Heart right ventricle (tissue), 16 donors: Measurements from ENCODE around the gene VWA5B1. TPM values are rescaled to one million over a fixed set of nuclear protein-coding genes. Genes with fewer than 3 reads are reported as not detected.

Experiments used
- ATAC-seq, 8 donors: fragments of 200-7000 bp; cut with Tn5 transposase; one replicate each; pipeline ENCODE4 v1.9.1; 2020; ENCODE audit warnings: mild to moderate bottlenecking in 8 of 8, moderate library complexity in 8 of 8, moderate number of reproducible peaks in 1 of 8
- DNase-seq, 2 donors: peaks; one replicate each; pipeline ENCODE4 v3.0.0-alpha.2; 2020
- H3K27ac ChIP-seq, 10 donors: fragments of 200-600 bp; sonication (generic) in 2 of 10; one replicate each; pipeline versions ENCODE4 v1.5.0 to v1.8.0; 2020 to 2022; ENCODE audit warnings: mild to moderate bottlenecking in 3 of 10
- H3K27me3 ChIP-seq, 7 donors: fragments of 200-600 bp; one replicate each; pipeline ENCODE4 v1.8.0; 2021 to 2022; ENCODE audit warnings: mild to moderate bottlenecking in 2 of 7
- H3K36me3 ChIP-seq, 9 donors: fragments of 200-600 bp; sonication (generic) in 1 of 9; one replicate each; pipeline versions ENCODE4 v1.5.0 to v1.8.0; 2020 to 2022; ENCODE audit warnings: mild to moderate bottlenecking in 2 of 9
- H3K4me1 ChIP-seq, 9 donors: fragments of 200-600 bp; sonication (generic) in 1 of 9; one replicate each; pipeline versions ENCODE4 v1.5.0 to v1.8.0; 2020 to 2022; ENCODE audit warnings: mild to moderate bottlenecking in 4 of 9
- H3K4me3 ChIP-seq, 10 donors: fragments of 200-600 bp; sonication (generic) in 2 of 10; one replicate each; pipeline versions ENCODE4 v1.5.0 to v1.8.0; 2020 to 2022; ENCODE audit warnings: mild to moderate bottlenecking in 7 of 10, moderate library complexity in 2 of 10
- H3K9me3 ChIP-seq, 11 donors: fragments of 200-600 bp in 10 of 11; sonication (generic) in 2 of 11; one replicate each; pipeline versions ENCODE4 v1.5.0 to v1.8.0; 2013 to 2022; ENCODE audit warnings: mild to moderate bottlenecking in 2 of 11, control low read depth in 1 of 11, moderate library complexity in 1 of 11
- CTCF ChIP-seq, 9 donors: fragments of 200-600 bp; sonication (generic) in 2 of 9; IDR thresholded peaks; one replicate each; pipeline versions ENCODE4 v1.5.0 to v1.8.0; 2021 to 2022; ENCODE audit warnings: antibody characterized with exemption in 9 of 9, mild to moderate bottlenecking in 5 of 9, moderate library complexity in 1 of 9
- WGBS, 2 donors: extraction: QIAGEN DNeasy Blood & Tissue Kit; methylation state at CpG; one replicate each; pipeline ENCODE4 v1.1.7; 2013; ENCODE audit warnings: inconsistent platforms in 1 of 2; 5-methylcytosine and 5-hydroxymethylcytosine counted together
- intact Hi-C, 10 donors: fragments of 100-400 bp; cut with DNase I; formaldehyde crosslinking; loops; one replicate each; pipeline versions ENCODE4 v1.11.1 to v1.14.2; 2022
- polyA plus RNA-seq, 2 donors: library from polyadenylated mRNA; stranded (reverse); fragments of 200-250 nt; gene quantifications; one replicate each; pipeline ENCODE4 v1.2.3, GENCODE V29; 2013
- total RNA-seq, 10 donors: library from RNA; stranded (reverse); fragmentation: NEBNext Ultra II Directional in 3 of 10; extraction: Animal tissue kit (Norgen Biotek cat#: 25700) in 3 of 10; gene quantifications; one replicate each; pipeline versions ENCODE4 v1.2.1 to v1.2.4, GENCODE V29; 2021 to 2023
- donor health status: Arrhythmogenic right ventricular cardiomyopathy.
- donor health status: ischemic (EF 13 %, LVEDD 7.1; RV severe dilation, severe dysfunction).
- donor health status: healthy with polysubstance abuse.
- donor health status: DM: no; HTN: yes; CAD: no.
- donor health status: DM: no; HTN: no; CAD: no.
- donor health status: ischemic (EF 25% LVEDD 6.9; RV normal size, moderate dysfunction).
- donor health status: ischemic (EF 25% LVEDD 5.7; RV mildly dilated, moderate dysfunction).
- donor health status: healthy.
- donor health status: DM: yes; HTN: yes; CAD: no.
- donor health status: Ischemic cardiomyopathy.
- donor health status: ischemic (EF 35%, LVEDD 5.7; RV mildly dilated, moderate dysfunction).
- donor health status: nonischemic (EF 11% LVEDD 7.7; RV severe dilation, severe dysfunction).
- donor health status: DM: yes; HTN: yes; CAD: no.
- donor health status: PGD.
- donor health status: ischemic (EF 29% LVEDD 5.4; RV normal size, mild dysfunction).
- donor health status: nonischemic (EF 23%, LVEDD 6.1; RV moderate dilation, normal function).

Gene VWA5B1
- total and polyA plus RNA-seq, 12 donors = 0.03 to 1.2 (median 0.18) TPM; not detected in 9

GRCh38 chr1:20403423-20404145 lies 112.9 kb downstream of the VWA5B1 start:
- no peak overlapping the region for H3K27ac ChIP-seq
- H3K9me3 ChIP-seq = no peaks in the 10 kb centered on the region
- peaks cover 0 to 82% (median 65%) of the 10 kb centered on the region in 7 donors for H3K27me3 ChIP-seq
- H3K4me3 ChIP-seq = no peak overlapping the region
- 74 to 76% methylated on average over 8 of the region's 8 CpGs for WGBS, 2 donors
- H3K36me3 ChIP-seq = no peaks in the 10 kb centered on the region
- no peak for ATAC-seq
- DNase-seq = no peak
- intact Hi-C loops = no loop called here
- peaks cover 0 to 9% (median 0%) of the 10 kb centered on the region in 9 donors for H3K4me1 ChIP-seq
- no peak for TF ChIP-seq CTCF (IDR thresholded peaks at IDR 0.05)

GRCh38 chr1:20404466-20404865 lies 113.8 kb downstream of the VWA5B1 start:
- no peak for TF ChIP-seq CTCF (IDR thresholded peaks at IDR 0.05)
- intact Hi-C loops = no loop called here
- peaks cover 0 to 73% (median 59%) of the 10 kb centered on the region in 7 donors for H3K27me3 ChIP-seq
- H3K4me3 ChIP-seq = no peak overlapping the region
- H3K36me3 ChIP-seq = no peaks in the 10 kb centered on the region
- DNase-seq (no peak), ATAC-seq (no peak)
- H3K27ac ChIP-seq = no peak overlapping the region
- H3K4me1 ChIP-seq = peaks cover 0 to 9% (median 0%) of the 10 kb centered on the region in 9 donors
- H3K9me3 ChIP-seq = no peaks in the 10 kb centered on the region
- WGBS, 2 donors = 31 to 41% methylated on average over 9 of the region's 9 CpGs

Other genes starting within 250 kb of the VWA5B1 start
- 10 to 100 TPM; 31.5 to 58.2 (median 49.3) TPM for gene PLA2G5, start 220.7 kb upstream of the VWA5B1 start, total RNA-seq
- gene PLA2G5, start 220.7 kb upstream of the VWA5B1 start, polyA plus RNA-seq = 100 to 1,000 TPM in 1 of 2 donors, 10 to 100 TPM in 1; 44.5 to 133 TPM
- 1 to 10 TPM in 1 of 10 donors, not detected in 9; 1.1 TPM for gene PLA2G2D, start 171.3 kb upstream of the VWA5B1 start, total RNA-seq
- gene PLA2G2D, start 171.3 kb upstream of the VWA5B1 start, polyA plus RNA-seq = not detected
- gene PLA2G2F, start 151.6 kb upstream of the VWA5B1 start, total RNA-seq = not detected
- not detected for gene PLA2G2F, start 151.6 kb upstream of the VWA5B1 start, polyA plus RNA-seq
- 1 to 10 TPM in 8 of 10 donors, under 1 TPM in 2; 0.42 to 4.0 (median 1.9) TPM for gene UBXN10, start 104.8 kb upstream of the VWA5B1 start, total RNA-seq
- under 1 TPM; 0.16 to 0.59 TPM for gene UBXN10, start 104.8 kb upstream of the VWA5B1 start, polyA plus RNA-seq
- gene PLA2G2C, start 104.4 kb upstream of the VWA5B1 start, total RNA-seq = not detected
- not detected for gene PLA2G2C, start 104.4 kb upstream of the VWA5B1 start, polyA plus RNA-seq
- 10 to 100 TPM in 4 of 10 donors, 1 to 10 TPM in 6; 4.0 to 12.9 (median 8.5) TPM for gene CAMK2N1, start 195.3 kb downstream of the VWA5B1 start, total RNA-seq
- gene CAMK2N1, start 195.3 kb downstream of the VWA5B1 start, polyA plus RNA-seq = 10 to 100 TPM in 1 of 2 donors, 1 to 10 TPM in 1; 4.7 to 10.6 TPM
- gene MUL1, start 217.3 kb downstream of the VWA5B1 start, total RNA-seq = 10 to 100 TPM; 33.7 to 60.3 (median 43.2) TPM
- 10 to 100 TPM in 1 of 2 donors, 1 to 10 TPM in 1; 7.6 to 36.4 TPM for gene MUL1, start 217.3 kb downstream of the VWA5B1 start, polyA plus RNA-seq